Measurements from ENCODE around the gene C3. TPM values are rescaled to one million over a fixed set of nuclear protein-coding genes. Genes with fewer than 3 reads are reported as not detected.

C3 gene
- total and polyA plus RNA-seq, 2 of the 13 experiments (the other 11 are each of a cell fraction or from before 2014, with no cell fraction given): 1,455 to 6,272 TPM

DNA sequence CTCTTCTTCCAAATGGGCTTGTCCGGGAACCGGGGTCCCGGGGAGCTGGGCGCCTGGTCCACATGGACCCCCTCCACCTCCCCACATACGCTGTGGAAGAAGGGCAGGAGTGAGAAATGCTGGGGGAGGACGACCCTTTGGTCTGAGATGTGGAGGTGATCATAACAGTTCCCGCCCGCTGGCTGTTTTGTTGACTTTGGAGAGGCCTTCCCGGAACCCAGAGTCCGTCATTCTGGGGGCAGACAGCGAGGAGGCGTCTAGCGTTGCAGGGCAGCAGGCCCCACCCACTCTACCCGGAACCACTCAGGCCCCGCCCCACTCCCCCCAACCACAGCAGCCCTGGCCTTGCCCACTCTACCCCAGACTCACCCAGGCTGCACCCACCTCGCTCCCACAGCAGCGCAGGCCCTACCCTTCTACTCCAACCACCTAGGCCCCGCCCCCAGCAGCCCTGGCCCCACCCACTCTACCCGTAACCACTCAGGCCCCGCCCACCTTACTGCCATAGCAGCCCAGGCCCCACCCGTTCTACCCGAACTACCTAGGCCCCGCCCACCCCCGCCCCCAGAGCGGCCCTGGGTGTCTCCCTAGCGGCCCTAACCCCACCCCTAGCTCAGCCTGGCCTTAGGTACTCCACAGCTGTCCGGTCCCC lies 9.8 kb upstream of the C3 start (continued):
- TF ChIP-seq HNRNPK (IDR thresholded peaks at IDR 0.05; ENCODE audit: low read depth, low read length, poor library complexity, severe bottlenecking): no peak
- TF ChIP-seq XRCC5 (optimal IDR thresholded peaks at IDR 0.05; ENCODE audit: low read length): no peak
- no peak for TF ChIP-seq THYN1 (CRISPR knock-in tag; IDR thresholded peaks at IDR 0.05; ENCODE audit: borderline replicate concordance, low read depth)
- TF ChIP-seq, protein P1, sequence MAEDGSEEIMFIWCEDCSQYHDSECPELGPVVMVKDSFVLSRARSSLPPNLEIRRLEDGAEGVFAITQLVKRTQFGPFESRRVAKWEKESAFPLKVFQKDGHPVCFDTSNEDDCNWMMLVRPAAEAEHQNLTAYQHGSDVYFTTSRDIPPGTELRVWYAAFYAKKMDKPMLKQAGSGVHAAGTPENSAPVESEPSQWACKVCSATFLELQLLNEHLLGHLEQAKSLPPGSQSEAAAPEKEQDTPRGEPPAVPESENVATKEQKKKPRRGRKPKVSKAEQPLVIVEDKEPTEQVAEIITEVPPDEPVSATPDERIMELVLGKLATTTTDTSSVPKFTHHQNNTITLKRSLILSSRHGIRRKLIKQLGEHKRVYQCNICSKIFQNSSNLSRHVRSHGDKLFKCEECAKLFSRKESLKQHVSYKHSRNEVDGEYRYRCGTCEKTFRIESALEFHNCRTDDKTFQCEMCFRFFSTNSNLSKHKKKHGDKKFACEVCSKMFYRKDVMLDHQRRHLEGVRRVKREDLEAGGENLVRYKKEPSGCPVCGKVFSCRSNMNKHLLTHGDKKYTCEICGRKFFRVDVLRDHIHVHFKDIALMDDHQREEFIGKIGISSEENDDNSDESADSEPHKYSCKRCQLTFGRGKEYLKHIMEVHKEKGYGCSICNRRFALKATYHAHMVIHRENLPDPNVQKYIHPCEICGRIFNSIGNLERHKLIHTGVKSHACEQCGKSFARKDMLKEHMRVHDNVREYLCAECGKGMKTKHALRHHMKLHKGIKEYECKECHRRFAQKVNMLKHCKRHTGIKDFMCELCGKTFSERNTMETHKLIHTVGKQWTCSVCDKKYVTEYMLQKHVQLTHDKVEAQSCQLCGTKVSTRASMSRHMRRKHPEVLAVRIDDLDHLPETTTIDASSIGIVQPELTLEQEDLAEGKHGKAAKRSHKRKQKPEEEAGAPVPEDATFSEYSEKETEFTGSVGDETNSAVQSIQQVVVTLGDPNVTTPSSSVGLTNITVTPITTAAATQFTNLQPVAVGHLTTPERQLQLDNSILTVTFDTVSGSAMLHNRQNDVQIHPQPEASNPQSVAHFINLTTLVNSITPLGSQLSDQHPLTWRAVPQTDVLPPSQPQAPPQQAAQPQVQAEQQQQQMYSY (CRISPR knock-in tag; IDR thresholded peaks at IDR 0.05): no peak
- TF ChIP-seq KMT2A (CRISPR knock-in tag; IDR thresholded peaks at IDR 0.05): no peak
- TF ChIP-seq, protein P2, sequence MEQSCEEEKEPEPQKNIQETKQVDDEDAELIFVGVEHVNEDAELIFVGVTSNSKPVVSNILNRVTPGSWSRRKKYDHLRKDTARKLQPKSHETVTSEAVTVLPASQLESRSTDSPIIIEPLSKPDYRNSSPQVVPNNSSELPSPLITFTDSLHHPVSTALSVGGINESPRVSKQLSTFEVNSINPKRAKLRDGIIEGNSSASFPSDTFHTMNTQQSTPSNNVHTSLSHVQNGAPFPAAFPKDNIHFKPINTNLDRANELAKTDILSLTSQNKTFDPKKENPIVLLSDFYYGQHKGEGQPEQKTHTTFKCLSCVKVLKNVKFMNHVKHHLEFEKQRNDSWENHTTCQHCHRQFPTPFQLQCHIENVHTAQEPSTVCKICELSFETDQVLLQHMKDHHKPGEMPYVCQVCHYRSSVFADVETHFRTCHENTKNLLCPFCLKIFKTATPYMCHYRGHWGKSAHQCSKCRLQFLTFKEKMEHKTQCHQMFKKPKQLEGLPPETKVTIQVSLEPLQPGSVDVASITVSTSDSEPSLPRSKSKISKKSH (CRISPR knock-in tag; IDR thresholded peaks at IDR 0.05; ENCODE audit: borderline replicate concordance): no peak
- TF ChIP-seq MEIS1 (CRISPR knock-in tag; IDR thresholded peaks at IDR 0.05; ENCODE audit: borderline replicate concordance): no peak; the same call in 1 of the 2 replicates
- TF ChIP-seq, protein P3, sequence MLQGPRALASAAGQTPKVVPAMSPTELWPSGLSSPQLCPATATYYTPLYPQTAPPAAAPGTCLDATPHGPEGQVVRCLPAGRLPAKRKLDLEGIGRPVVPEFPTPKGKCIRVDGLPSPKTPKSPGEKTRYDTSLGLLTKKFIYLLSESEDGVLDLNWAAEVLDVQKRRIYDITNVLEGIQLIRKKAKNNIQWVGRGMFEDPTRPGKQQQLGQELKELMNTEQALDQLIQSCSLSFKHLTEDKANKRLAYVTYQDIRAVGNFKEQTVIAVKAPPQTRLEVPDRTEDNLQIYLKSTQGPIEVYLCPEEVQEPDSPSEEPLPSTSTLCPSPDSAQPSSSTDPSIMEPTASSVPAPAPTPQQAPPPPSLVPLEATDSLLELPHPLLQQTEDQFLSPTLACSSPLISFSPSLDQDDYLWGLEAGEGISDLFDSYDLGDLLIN (CRISPR knock-in tag; IDR thresholded peaks at IDR 0.05; ENCODE audit: borderline replicate concordance): no peak
- TF ChIP-seq KDM4B (CRISPR knock-in tag; IDR thresholded peaks at IDR 0.05): peak; percentile 66; the same call in 1 of the 2 replicates
- TF ChIP-seq ISL2 (CRISPR knock-in tag; IDR thresholded peaks at IDR 0.05): peak; percentile 63; the same call in 1 of the 2 replicates
- TF ChIP-seq, protein P4, sequence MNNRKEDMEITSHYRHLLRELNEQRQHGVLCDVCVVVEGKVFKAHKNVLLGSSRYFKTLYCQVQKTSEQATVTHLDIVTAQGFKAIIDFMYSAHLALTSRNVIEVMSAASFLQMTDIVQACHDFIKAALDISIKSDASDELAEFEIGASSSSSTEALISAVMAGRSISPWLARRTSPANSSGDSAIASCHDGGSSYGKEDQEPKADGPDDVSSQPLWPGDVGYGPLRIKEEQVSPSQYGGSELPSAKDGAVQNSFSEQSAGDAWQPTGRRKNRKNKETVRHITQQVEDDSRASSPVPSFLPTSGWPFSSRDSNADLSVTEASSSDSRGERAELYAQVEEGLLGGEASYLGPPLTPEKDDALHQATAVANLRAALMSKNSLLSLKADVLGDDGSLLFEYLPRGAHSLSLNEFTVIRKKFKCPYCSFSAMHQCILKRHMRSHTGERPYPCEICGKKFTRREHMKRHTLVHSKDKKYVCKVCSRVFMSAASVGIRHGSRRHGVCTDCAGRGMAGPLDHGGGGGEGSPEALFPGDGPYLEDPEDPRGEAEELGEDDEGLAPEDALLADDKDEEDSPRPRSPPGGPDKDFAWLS (CRISPR knock-in tag; IDR thresholded peaks at IDR 0.05; ENCODE audit: borderline replicate concordance): no peak
- TF ChIP-seq PTBP1 (IDR thresholded peaks at IDR 0.05; ENCODE audit: low read depth, low read length, poor library complexity, severe bottlenecking): no peak
- 0 out of 2 replicates have a peak, but pooled peaks have one; percentile 11 for TF ChIP-seq ZNF782 (CRISPR knock-in tag; IDR thresholded peaks at IDR 0.05; ENCODE audit: borderline replicate concordance)
- TF ChIP-seq, protein P5, sequence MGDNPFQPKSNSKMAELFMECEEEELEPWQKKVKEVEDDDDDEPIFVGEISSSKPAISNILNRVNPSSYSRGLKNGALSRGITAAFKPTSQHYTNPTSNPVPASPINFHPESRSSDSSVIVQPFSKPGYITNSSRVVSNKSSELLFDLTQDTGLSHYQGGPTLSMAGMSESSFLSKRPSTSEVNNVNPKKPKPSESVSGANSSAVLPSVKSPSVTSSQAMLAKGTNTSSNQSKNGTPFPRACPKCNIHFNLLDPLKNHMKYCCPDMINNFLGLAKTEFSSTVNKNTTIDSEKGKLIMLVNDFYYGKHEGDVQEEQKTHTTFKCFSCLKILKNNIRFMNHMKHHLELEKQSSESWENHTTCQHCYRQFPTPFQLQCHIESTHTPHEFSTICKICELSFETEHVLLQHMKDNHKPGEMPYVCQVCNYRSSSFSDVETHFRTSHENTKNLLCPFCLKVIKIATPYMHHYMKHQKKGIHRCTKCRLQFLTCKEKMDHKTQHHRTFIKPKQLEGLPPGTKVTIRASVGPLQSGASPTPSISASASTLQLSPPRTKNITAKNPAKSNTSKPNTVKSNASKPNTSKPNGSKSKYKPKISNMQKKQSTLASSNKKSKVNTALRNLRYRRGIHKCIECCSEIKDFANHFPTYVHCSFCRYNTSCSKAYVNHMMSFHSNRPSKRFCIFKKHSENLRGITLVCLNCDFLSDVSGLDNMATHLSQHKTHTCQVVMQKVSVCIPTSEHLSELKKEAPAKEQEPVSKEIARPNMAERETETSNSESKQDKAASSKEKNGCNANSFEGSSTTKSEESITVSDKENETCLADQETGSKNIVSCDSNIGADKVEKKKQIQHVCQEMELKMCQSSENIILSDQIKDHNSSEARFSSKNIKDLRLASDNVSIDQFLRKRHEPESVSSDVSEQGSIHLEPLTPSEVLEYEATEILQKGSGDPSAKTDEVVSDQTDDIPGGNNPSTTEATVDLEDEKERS (CRISPR knock-in tag; IDR thresholded peaks at IDR 0.05): no peak; the same call in 1 of the 2 replicates
